Putamen (tissue), 1 donor: Measurements from ENCODE around the gene LYAR.

ENCODE experiments used
- DNase-seq: peaks from one replicate; pipeline ENCODE4 v3.0.0-alpha.2; 2016; ENCODE audit warnings: low spot score

Gene LYAR

GRCh38 chr4:4316150-4316495, 26.2 kb upstream of the LYAR start:
- no peak for DNase-seq

GRCh38 chr4:4315461-4316149, 25.7 kb upstream of the LYAR start:
- DNase-seq = no peak

- DNase-seq = no peak
These were observed 21.2 kb upstream of the LYAR start for GRCh38 chr4:4311193-4311592.

GRCh38 chr4:4308800-4309441, 19.0 kb upstream of the LYAR start:
- DNase-seq = no peak

GRCh38 chr4:4306920-4307319, 17.0 kb upstream of the LYAR start:
- DNase-seq = no peak

GRCh38 chr4:4302416-4302815, 12.5 kb upstream of the LYAR start:
- DNase-seq = no peak

- no peak for DNase-seq
These were observed 12.0 kb upstream of the LYAR start for GRCh38 chr4:4302001-4302400.

- no peak for DNase-seq
These were observed 9.1 kb upstream of the LYAR start for GRCh38 chr4:4299006-4299405.

- no peak for DNase-seq
These were observed 6.4 kb upstream of the LYAR start for GRCh38 chr4:4296283-4296846.

GRCh38 chr4:4293279-4293678, 3.3 kb upstream of the LYAR start:
- DNase-seq = no peak

- DNase-seq = no peak
These were observed 385 bp downstream of the LYAR start for GRCh38 chr4:4289597-4289940.

- DNase-seq = no peak
These were observed 899 bp downstream of the LYAR start for GRCh38 chr4:4289055-4289454.

- no peak for DNase-seq
These were observed 1.9 kb downstream of the LYAR start for GRCh38 chr4:4288098-4288497.

GRCh38 chr4:4284827-4285618, 4.9 kb downstream of the LYAR start:
- no peak for DNase-seq

GRCh38 chr4:4281787-4282186, 8.2 kb downstream of the LYAR start:
- DNase-seq = no peak

GRCh38 chr4:4277531-4277930, 12.4 kb downstream of the LYAR start:
- no peak for DNase-seq

GRCh38 chr4:4274226-4274625, 15.7 kb downstream of the LYAR start:
- DNase-seq = no peak

- DNase-seq = no peak
These were observed 18.0 kb downstream of the LYAR start for GRCh38 chr4:4271912-4272311.

- DNase-seq = no peak
These were observed 19.4 kb downstream of the LYAR start for GRCh38 chr4:4270529-4270928.

GRCh38 chr4:4269856-4270255, 20.1 kb downstream of the LYAR start:
- DNase-seq = no peak

- no peak for DNase-seq
These were observed 20.6 kb downstream of the LYAR start for GRCh38 chr4:4269331-4269731.

- DNase-seq = no peak
These were observed 21.2 kb downstream of the LYAR start for GRCh38 chr4:4268776-4269175.

- DNase-seq = no peak
These were observed 22.0 kb downstream of the LYAR start for GRCh38 chr4:4267981-4268380.
